HEK293 (cell line): ENCODE data around the gene MND1.

Source experiments
- KLF16 ChIP-seq: fragments of 450-650 bp; formaldehyde crosslinking; IDR thresholded peaks from 2 replicates; pipeline ENCODE4 v1.5.1; 2017; ENCODE audit warnings: missing biosample characterization, missing genetic modification characterization
- KLF8 ChIP-seq: fragments of 450-650 bp; formaldehyde crosslinking; IDR thresholded peaks from 2 replicates; pipeline ENCODE4 v1.5.1; 2016; ENCODE audit warnings: missing biosample characterization, missing genetic modification characterization
- PRDM10 ChIP-seq: fragments of 450-650 bp; formaldehyde crosslinking; IDR thresholded peaks from 2 replicates; pipeline ENCODE4 v1.5.1; 2016; ENCODE audit warnings: missing biosample characterization, missing genetic modification characterization
- RBAK ChIP-seq: fragments of 450-650 bp; formaldehyde crosslinking; IDR thresholded peaks from 2 replicates; pipeline ENCODE4 v1.5.1; 2016; ENCODE audit warnings: missing biosample characterization, missing genetic modification characterization
- REPIN1 ChIP-seq: fragments of 450-650 bp; formaldehyde crosslinking; IDR thresholded peaks from 2 replicates; pipeline ENCODE4 v1.5.1; 2017; ENCODE audit warnings: missing biosample characterization, missing genetic modification characterization, low read depth
- SP3 ChIP-seq: fragments of 450-650 bp; formaldehyde crosslinking; IDR thresholded peaks from 2 replicates; pipeline ENCODE4 v1.5.1; 2016; ENCODE audit warnings: missing biosample characterization, missing genetic modification characterization
- SP7 ChIP-seq: fragments of 450-650 bp; formaldehyde crosslinking; IDR thresholded peaks from 2 replicates; pipeline ENCODE4 v1.5.1; 2016; ENCODE audit warnings: missing biosample characterization, missing genetic modification characterization
- ZBTB6 ChIP-seq: fragments of 450-650 bp; formaldehyde crosslinking; IDR thresholded peaks from 2 replicates; pipeline ENCODE4 v1.5.1; 2017; ENCODE audit warnings: missing biosample characterization, missing genetic modification characterization
- ZBTB8A ChIP-seq: fragments of 450-650 bp; formaldehyde crosslinking; IDR thresholded peaks from 2 replicates; pipeline ENCODE4 v1.5.1; 2016; ENCODE audit warnings: missing biosample characterization, missing genetic modification characterization
- ZNF114 ChIP-seq: fragments of 450-650 bp; formaldehyde crosslinking; IDR thresholded peaks from 2 replicates; pipeline ENCODE4 v1.5.0; 2017; ENCODE audit warnings: missing biosample characterization, missing genetic modification characterization
- ZNF169 ChIP-seq: fragments of 450-650 bp; formaldehyde crosslinking; IDR thresholded peaks from 2 replicates; pipeline ENCODE4 v1.5.1; 2016; ENCODE audit warnings: missing biosample characterization, missing genetic modification characterization
- ZNF266 ChIP-seq: fragments of 450-650 bp; formaldehyde crosslinking; IDR thresholded peaks from 2 replicates; pipeline ENCODE4 v1.5.1; 2016; ENCODE audit warnings: missing biosample characterization, missing genetic modification characterization, low read depth
- ZNF391 ChIP-seq: fragments of 450-650 bp; formaldehyde crosslinking; IDR thresholded peaks from 2 replicates; pipeline ENCODE4 v1.5.1; 2016; ENCODE audit warnings: low read depth, missing biosample characterization, missing genetic modification characterization, borderline replicate concordance
- ZNF398 ChIP-seq: fragments of 450-650 bp; formaldehyde crosslinking; IDR thresholded peaks from 2 replicates; pipeline ENCODE4 v1.5.1; 2017; ENCODE audit warnings: missing biosample characterization, missing genetic modification characterization
- ZNF423 ChIP-seq: fragments of 450-650 bp; formaldehyde crosslinking; IDR thresholded peaks from 2 replicates; pipeline ENCODE4 v1.5.1; 2016; ENCODE audit warnings: missing biosample characterization, missing genetic modification characterization
- ZNF530 ChIP-seq: fragments of 450-650 bp; formaldehyde crosslinking; IDR thresholded peaks from 2 replicates; pipeline ENCODE4 v1.5.1; 2016; ENCODE audit warnings: low read depth, missing biosample characterization, missing genetic modification characterization
- ZNF585B ChIP-seq: fragments of 450-650 bp; formaldehyde crosslinking; IDR thresholded peaks from 2 replicates; pipeline ENCODE4 v1.5.1; 2016; ENCODE audit warnings: missing biosample characterization, missing genetic modification characterization
- ZNF623 ChIP-seq: fragments of 450-650 bp; formaldehyde crosslinking; IDR thresholded peaks from 2 replicates; pipeline ENCODE4 v1.5.1; 2016; ENCODE audit warnings: missing biosample characterization, missing genetic modification characterization
- ZNF624 ChIP-seq: fragments of 450-650 bp; formaldehyde crosslinking; IDR thresholded peaks from 2 replicates; pipeline ENCODE4 v1.5.1; 2017; ENCODE audit warnings: missing biosample characterization, missing genetic modification characterization
- ZNF626 ChIP-seq: fragments of 450-650 bp; sonication (Bioruptor Pico); formaldehyde crosslinking; IDR thresholded peaks from 2 replicates; pipeline ENCODE4 v1.5.1; 2018; ENCODE audit warnings: missing biosample characterization, missing genetic modification characterization, inconsistent platforms
- ZSCAN18 ChIP-seq: fragments of 450-650 bp; formaldehyde crosslinking; IDR thresholded peaks from 2 replicates; pipeline ENCODE4 v1.5.1; 2016; ENCODE audit warnings: missing biosample characterization, missing genetic modification characterization
- ZSCAN30 ChIP-seq: fragments of 450-650 bp; IDR thresholded peaks from 2 replicates; pipeline ENCODE4 v1.5.1; 2018; ENCODE audit warnings: missing biosample characterization, mild to moderate bottlenecking, missing genetic modification characterization, moderate library complexity
- ZSCAN5A ChIP-seq: fragments of 450-650 bp; formaldehyde crosslinking; IDR thresholded peaks from 2 replicates; pipeline ENCODE4 v1.5.1; 2016; ENCODE audit warnings: missing biosample characterization, missing genetic modification characterization
- TF ChIP-seq, protein P1 (sequence below): fragments of 450-650 bp; formaldehyde crosslinking; IDR thresholded peaks from 2 replicates; pipeline ENCODE4 v1.5.1; 2016; ENCODE audit warnings: missing biosample characterization, missing genetic modification characterization
- TF ChIP-seq, protein P2 (sequence below): fragments of 450-650 bp; formaldehyde crosslinking; IDR thresholded peaks from 2 replicates; pipeline ENCODE4 v1.5.1; 2016; ENCODE audit warnings: missing biosample characterization, missing genetic modification characterization

MND1 gene

DNA sequence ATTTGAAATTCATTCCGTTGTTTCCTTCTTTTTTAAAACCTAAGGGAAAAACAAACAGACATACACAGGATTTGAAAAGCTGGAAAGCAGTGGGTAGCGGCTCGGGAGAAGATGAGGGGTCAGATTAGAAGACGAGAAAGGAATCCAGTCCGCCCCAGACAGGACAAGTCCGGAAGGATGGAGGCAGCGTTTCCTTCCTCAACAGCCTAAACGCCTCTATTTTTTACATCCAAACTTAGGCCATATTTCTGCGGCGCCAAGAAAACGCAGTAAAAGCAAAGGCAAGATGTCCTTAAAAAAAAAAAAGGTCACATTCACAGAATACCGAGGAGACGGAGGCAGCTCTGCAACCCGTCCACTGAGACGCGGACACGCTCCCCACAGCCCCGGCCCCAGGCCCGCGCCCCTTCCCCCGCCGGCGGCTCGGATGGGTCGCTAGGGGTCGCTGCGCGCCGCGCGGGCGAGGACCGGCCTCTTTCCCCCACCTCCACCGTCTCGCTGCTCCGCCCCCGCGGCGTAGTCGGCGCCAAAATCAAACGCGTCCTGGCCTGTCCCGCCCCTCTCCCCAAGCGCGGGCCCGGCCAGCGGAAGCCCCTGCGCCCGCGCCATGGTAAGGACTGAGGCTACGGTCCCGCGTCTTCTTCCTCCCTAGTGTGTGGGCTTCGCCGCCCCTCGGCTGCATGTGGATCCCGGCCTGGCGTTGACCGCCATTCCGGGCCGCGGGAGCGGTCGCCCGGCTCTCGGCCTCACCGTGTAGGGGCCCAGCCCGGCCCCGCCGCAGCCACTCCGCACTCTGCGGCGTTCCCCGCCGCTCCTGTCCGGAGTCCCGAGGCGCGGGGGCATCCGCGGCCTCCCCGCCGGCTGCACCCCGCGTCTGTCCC is at the start of gene MND1 (continued):
- TF ChIP-seq ZSCAN18 (tag by site-specific recombination) (no peak), PRDM10 (peak; percentile 14), ZBTB8A (tag by site-specific recombination) (peak; percentile 56; the same call in 1 of the 2 replicates), ZNF624 (no peak), ZSCAN30 (tag by site-specific recombination) (peak; percentile 31; the same call in 1 of the 2 replicates), ZNF623 (tag by site-specific recombination) (no peak), ZNF398 (tag by site-specific recombination) (peak; percentile 75), ZNF169 (tag by site-specific recombination) (no peak), ZNF626 (tag by site-specific recombination) (no peak), REPIN1 (no peak), ZNF391 (tag by site-specific recombination) (peak; percentile 37; the same call in 1 of the 2 replicates), SP7 (tag by site-specific recombination) (no peak), ZSCAN5A (tag by site-specific recombination) (no peak; the same call in 1 of the 2 replicates), ZNF423 (no peak), ZNF585B (tag by site-specific recombination) (no peak), RBAK (no peak), ZBTB6 (tag by site-specific recombination) (no peak), KLF8 (tag by site-specific recombination) (no peak; the same call in 1 of the 2 replicates), SP3 (tag by site-specific recombination) (peak; percentile 70), ZNF530 (tag by site-specific recombination) (no peak), KLF16 (tag by site-specific recombination) (peak; percentile 60; the same call in 1 of the 2 replicates), ZNF266 (tag by site-specific recombination) (no peak), ZNF114 (no peak)
- TF ChIP-seq, protein P1, sequence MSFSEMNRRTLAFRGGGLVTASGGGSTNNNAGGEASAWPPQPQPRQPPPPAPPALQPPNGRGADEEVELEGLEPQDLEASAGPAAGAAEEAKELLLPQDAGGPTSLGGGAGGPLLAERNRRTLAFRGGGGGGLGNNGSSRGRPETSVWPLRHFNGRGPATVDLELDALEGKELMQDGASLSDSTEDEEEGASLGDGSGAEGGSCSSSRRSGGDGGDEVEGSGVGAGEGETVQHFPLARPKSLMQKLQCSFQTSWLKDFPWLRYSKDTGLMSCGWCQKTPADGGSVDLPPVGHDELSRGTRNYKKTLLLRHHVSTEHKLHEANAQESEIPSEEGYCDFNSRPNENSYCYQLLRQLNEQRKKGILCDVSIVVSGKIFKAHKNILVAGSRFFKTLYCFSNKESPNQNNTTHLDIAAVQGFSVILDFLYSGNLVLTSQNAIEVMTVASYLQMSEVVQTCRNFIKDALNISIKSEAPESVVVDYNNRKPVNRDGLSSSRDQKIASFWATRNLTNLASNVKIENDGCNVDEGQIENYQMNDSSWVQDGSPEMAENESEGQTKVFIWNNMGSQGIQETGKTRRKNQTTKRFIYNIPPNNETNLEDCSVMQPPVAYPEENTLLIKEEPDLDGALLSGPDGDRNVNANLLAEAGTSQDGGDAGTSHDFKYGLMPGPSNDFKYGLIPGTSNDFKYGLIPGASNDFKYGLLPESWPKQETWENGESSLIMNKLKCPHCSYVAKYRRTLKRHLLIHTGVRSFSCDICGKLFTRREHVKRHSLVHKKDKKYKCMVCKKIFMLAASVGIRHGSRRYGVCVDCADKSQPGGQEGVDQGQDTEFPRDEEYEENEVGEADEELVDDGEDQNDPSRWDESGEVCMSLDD (tag by site-specific recombination): no peak
- TF ChIP-seq, protein P2, sequence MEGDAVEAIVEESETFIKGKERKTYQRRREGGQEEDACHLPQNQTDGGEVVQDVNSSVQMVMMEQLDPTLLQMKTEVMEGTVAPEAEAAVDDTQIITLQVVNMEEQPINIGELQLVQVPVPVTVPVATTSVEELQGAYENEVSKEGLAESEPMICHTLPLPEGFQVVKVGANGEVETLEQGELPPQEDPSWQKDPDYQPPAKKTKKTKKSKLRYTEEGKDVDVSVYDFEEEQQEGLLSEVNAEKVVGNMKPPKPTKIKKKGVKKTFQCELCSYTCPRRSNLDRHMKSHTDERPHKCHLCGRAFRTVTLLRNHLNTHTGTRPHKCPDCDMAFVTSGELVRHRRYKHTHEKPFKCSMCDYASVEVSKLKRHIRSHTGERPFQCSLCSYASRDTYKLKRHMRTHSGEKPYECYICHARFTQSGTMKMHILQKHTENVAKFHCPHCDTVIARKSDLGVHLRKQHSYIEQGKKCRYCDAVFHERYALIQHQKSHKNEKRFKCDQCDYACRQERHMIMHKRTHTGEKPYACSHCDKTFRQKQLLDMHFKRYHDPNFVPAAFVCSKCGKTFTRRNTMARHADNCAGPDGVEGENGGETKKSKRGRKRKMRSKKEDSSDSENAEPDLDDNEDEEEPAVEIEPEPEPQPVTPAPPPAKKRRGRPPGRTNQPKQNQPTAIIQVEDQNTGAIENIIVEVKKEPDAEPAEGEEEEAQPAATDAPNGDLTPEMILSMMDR: peak; percentile 75
